ENCODE data around the gene SYNJ2. TPM values are rescaled to one million over a fixed set of nuclear protein-coding genes. Genes with fewer than 3 reads are reported as not detected.

The SYNJ2 gene
- total and polyA plus RNA-seq, 5 experiments from 2014 or later, result 5.2 to 16.3 (median 8.5) TPM

- no peak for DNase-seq
- POLR2A ChIA-PET, result interaction anchor here (1.6 kb wide), 1 partner anchor 76 kb away, joined by 4 read pairs; no protein-coding TSS in a partner anchor
- no peak for ATAC-seq
- H3K27me3 Mint-ChIP-seq, result no peaks in the 10 kb centered on the region
- H3K4me3 Mint-ChIP-seq, result no peak overlapping the region
- no peaks in the 10 kb centered on the region for H3K9me3 Mint-ChIP-seq
- peaks cover 0 to 71% (median 13%) of the 10 kb centered on the region in 3 donors for H3K36me3 Mint-ChIP-seq
- peak overlapping the region in 4 of 10 donors; percentile 41 to 62 (median 42) for H3K27ac Mint-ChIP-seq
- H3K4me1 Mint-ChIP-seq, result peaks cover 0 to 5% (median 1%) of the 10 kb centered on the region in 4 donors
Observed at GRCh38 chr6:158066136-158066781, 84.6 kb downstream of the SYNJ2 start.

- Mint-ChIP-seq H3K4me3 (no peak overlapping the region), H3K27me3 (no peaks in the 10 kb centered on the region), H3K27ac (peak overlapping the region in 3 of 10 donors; percentile 28 to 68 (median 66)), H3K4me1 (peaks cover 4 to 11% (median 8%) of the 10 kb centered on the region in 4 donors), H3K9me3 (no peaks in the 10 kb centered on the region), H3K36me3 (peaks cover 0 to 76% (median 4%) of the 10 kb centered on the region in 3 donors)
- peak in 1 of 10 donors; percentile 19 for DNase-seq
- POLR2A ChIA-PET, result interaction anchor here (0.6 to 1.6 kb wide), 2 partner anchors 77 to 109 kb away, joined by 3 to 4 read pairs; no protein-coding TSS in a partner anchor
- no peak for ATAC-seq
Observed at GRCh38 chr6:158067436-158068015, 85.9 kb downstream of the SYNJ2 start.

GRCh38 chr6:158068156-158068892 is 86.7 kb downstream of the SYNJ2 start:
- DNase-seq (peak in 1 of 10 donors; percentile 16), ATAC-seq (no peak)
- peaks cover 0 to 72% (median 2%) of the 10 kb centered on the region in 3 donors for H3K36me3 Mint-ChIP-seq
- H3K4me1 Mint-ChIP-seq, result peaks cover 4 to 11% (median 8%) of the 10 kb centered on the region in 4 donors
- H3K27ac Mint-ChIP-seq, result peak overlapping the region in 6 of 10 donors; percentile 56 to 78 (median 67)
- POLR2A ChIA-PET, result interaction anchor here (0.6 kb wide), 1 partner anchor 110 kb away, joined by 3 read pairs; no protein-coding TSS in a partner anchor
- no peaks in the 10 kb centered on the region for H3K9me3 Mint-ChIP-seq
- H3K4me3 Mint-ChIP-seq, result peak overlapping the region in 1 of 10 donors; percentile 51
- H3K27me3 Mint-ChIP-seq, result no peaks in the 10 kb centered on the region

- Mint-ChIP-seq H3K27me3 (no peaks in the 10 kb centered on the region), H3K27ac (peak overlapping the region in 9 of 10 donors; percentile 5 to 89 (median 64)), H3K36me3 (peaks cover 0 to 71% (median 5%) of the 10 kb centered on the region in 3 donors)
Observed at GRCh38 chr6:158068893-158069799, 87.5 kb downstream of the SYNJ2 start.

GRCh38 chr6:158069800-158070195 is 88.1 kb downstream of the SYNJ2 start:
- Mint-ChIP-seq H3K36me3 (peaks cover 0 to 72% (median 10%) of the 10 kb centered on the region in 3 donors), H3K27ac (peak overlapping the region in 4 of 10 donors; percentile 5 to 79 (median 50)), H3K27me3 (no peaks in the 10 kb centered on the region), H3K9me3 (no peaks in the 10 kb centered on the region), H3K4me3 (no peak overlapping the region), H3K4me1 (peaks cover 4 to 11% (median 9%) of the 10 kb centered on the region in 4 donors)
- no peak for DNase-seq
- POLR2A ChIA-PET, result interaction anchor here (0.5 to 3.0 kb wide), 4 partner anchors 9 to 43 kb away, joined by 3 to 7 read pairs (median 4); no protein-coding TSS in a partner anchor
- ATAC-seq, result no peak

More at GRCh38 chr6:158068893-158069799, 87.5 kb downstream of the SYNJ2 start:
- Mint-ChIP-seq H3K9me3 (no peaks in the 10 kb centered on the region), H3K4me1 (peaks cover 4 to 11% (median 9%) of the 10 kb centered on the region in 4 donors), H3K4me3 (no peak overlapping the region)
- POLR2A ChIA-PET, result interaction anchor here (0.5 to 3.0 kb wide), 3 partner anchors 9 to 40 kb away, joined by 3 to 7 read pairs (median 3); no protein-coding TSS in a partner anchor
- DNase-seq (no peak), ATAC-seq (no peak)

- ATAC-seq (no peak), DNase-seq (no peak)
- H3K4me3 Mint-ChIP-seq, result no peak overlapping the region
- H3K4me1 Mint-ChIP-seq, result peaks cover 4 to 11% (median 9%) of the 10 kb centered on the region in 4 donors
- H3K9me3 Mint-ChIP-seq, result no peaks in the 10 kb centered on the region
- H3K27ac Mint-ChIP-seq, result peak overlapping the region in 4 of 10 donors; percentile 4 to 84 (median 39)
- H3K27me3 Mint-ChIP-seq, result no peaks in the 10 kb centered on the region
- H3K36me3 Mint-ChIP-seq, result peaks cover 0 to 77% (median 11%) of the 10 kb centered on the region in 3 donors
- POLR2A ChIA-PET, result interaction anchor here (0.6 to 3.0 kb wide), 3 partner anchors 10 to 44 kb away, joined by 3 to 7 read pairs (median 4); no protein-coding TSS in a partner anchor
Observed at GRCh38 chr6:158070513-158070912, 88.8 kb downstream of the SYNJ2 start.

- H3K27me3 Mint-ChIP-seq, result no peaks in the 10 kb centered on the region
- peaks cover 0 to 80% (median 17%) of the 10 kb centered on the region in 3 donors for H3K36me3 Mint-ChIP-seq
Observed at GRCh38 chr6:158071121-158072082, 89.7 kb downstream of the SYNJ2 start.

GRCh38 chr6:158072083-158072721 is 90.5 kb downstream of the SYNJ2 start:
- ATAC-seq, result peak; percentile 69 to 79
- H3K4me1 Mint-ChIP-seq, result peaks cover 4 to 11% (median 9%) of the 10 kb centered on the region in 4 donors
- peak overlapping the region in 8 of 10 donors; percentile 34 to 83 (median 74) for H3K27ac Mint-ChIP-seq
- peak; percentile 32 to 81 (median 62) for DNase-seq
- no peaks in the 10 kb centered on the region for H3K9me3 Mint-ChIP-seq
- H3K27me3 Mint-ChIP-seq, result no peaks in the 10 kb centered on the region
- POLR2A ChIA-PET, result interaction anchor here (0.7 to 1.4 kb wide), 3 partner anchors 25 to 664 kb away, joined by 3 to 5 read pairs (median 4); no protein-coding TSS in a partner anchor
- H3K36me3 Mint-ChIP-seq, result peaks cover 0 to 82% (median 20%) of the 10 kb centered on the region in 3 donors
- no peak overlapping the region for H3K4me3 Mint-ChIP-seq

More at GRCh38 chr6:158071121-158072082, 89.7 kb downstream of the SYNJ2 start:
- POLR2A ChIA-PET, result interaction anchor here (1.4 to 3.0 kb wide), 3 partner anchors 13 to 88 kb away, joined by 4 to 7 read pairs (median 5); no protein-coding TSS in a partner anchor
- H3K4me3 Mint-ChIP-seq, result no peak overlapping the region
- no peaks in the 10 kb centered on the region for H3K9me3 Mint-ChIP-seq
- H3K27ac Mint-ChIP-seq, result peak overlapping the region in 7 of 10 donors; percentile 25 to 83 (median 56)
- peaks cover 4 to 11% (median 9%) of the 10 kb centered on the region in 4 donors for H3K4me1 Mint-ChIP-seq
- ATAC-seq (peak in 1 of 2 donors; percentile 39), DNase-seq (no peak)

GRCh38 chr6:158073776-158074175 is 92.1 kb downstream of the SYNJ2 start:
- Mint-ChIP-seq H3K27me3 (no peaks in the 10 kb centered on the region), H3K36me3 (peaks cover 0 to 83% (median 32%) of the 10 kb centered on the region in 3 donors), H3K27ac (no peak overlapping the region), H3K9me3 (no peaks in the 10 kb centered on the region), H3K4me3 (no peak overlapping the region), H3K4me1 (peaks cover 4 to 10% (median 8%) of the 10 kb centered on the region in 4 donors)
- DNase-seq, result no peak
- no peak for ATAC-seq
- POLR2A ChIA-PET, result interaction anchor here (0.7 kb wide), 1 partner anchor 180 kb away, joined by 3 read pairs; no protein-coding TSS in a partner anchor

GRCh38 chr6:158076548-158076947 is 94.9 kb downstream of the SYNJ2 start:
- ATAC-seq (no peak), DNase-seq (no peak)
- H3K36me3 Mint-ChIP-seq, result peaks cover 0 to 85% (median 41%) of the 10 kb centered on the region in 3 donors
- POLR2A ChIA-PET, result no interaction called here
- peaks cover 4 to 9% (median 6%) of the 10 kb centered on the region in 4 donors for H3K4me1 Mint-ChIP-seq
- no peaks in the 10 kb centered on the region for H3K9me3 Mint-ChIP-seq
- H3K27me3 Mint-ChIP-seq, result no peaks in the 10 kb centered on the region
- H3K4me3 Mint-ChIP-seq, result no peak overlapping the region
- peak overlapping the region in 1 of 10 donors; percentile 25 for H3K27ac Mint-ChIP-seq
